Common myeloid progenitor, CD34-positive (primary cell): ENCODE measurements around the gene GAA.
A peak's percentile ranks its signal among the peaks of the same experiment; 100 is the strongest.

Experiments used
- CTCF ChIA-PET: fragments of 350-600 bp; sonication (Branson Sonifier 250); formaldehyde crosslinking; loops from one replicate; lab custom pipeline; 2021; ENCODE audit warnings: antibody characterized with exemption; lab: Charles Lee
- POLR2A ChIA-PET: fragments of 350-600 bp; sonication (Branson Sonifier 250); formaldehyde crosslinking; loops from one replicate; lab custom pipeline; 2021; ENCODE audit warnings: antibody characterized with exemption; lab: Charles Lee
- DNase-seq, 3 donors: peaks; one replicate each; pipeline versions ENCODE4 v3.0.0 to v3.0.0-alpha.2; 2013
- H3K27ac ChIP-seq, 2 experiments: 1 replicate in 1 of 2; 2 replicates in 1 of 2; pipeline ENCODE4 v1.7.0; 2013; ENCODE audit warnings: inconsistent platforms in 2 of 2, low read length in 2 of 2, mild to moderate bottlenecking in 2 of 2, low read depth in 1 of 2, moderate library complexity in 1 of 2; ENCODE audit not compliant: severe bottlenecking in 2 of 2, insufficient read depth in 1 of 2, poor library complexity in 1 of 2
- H3K27me3 ChIP-seq, 5 experiments: replicated peaks in 2 of 5; 1 replicate in 3 of 5; 2 replicates in 2 of 5; pipeline versions ENCODE4 v1.6.1 to v1.7.0; 2013; ENCODE audit warnings: low read length in 4 of 5, mild to moderate bottlenecking in 2 of 5, moderate library complexity in 2 of 5, inconsistent platforms in 1 of 5; ENCODE audit not compliant: insufficient read depth in 5 of 5, control insufficient read depth in 4 of 5
- H3K36me3 ChIP-seq, 4 experiments: 1 replicate in 2 of 4; 2 replicates in 2 of 4; pipeline versions ENCODE4 v1.6.1 to v1.7.0; 2013; ENCODE audit warnings: low read length in 3 of 4, control low read depth in 1 of 4, mild to moderate bottlenecking in 1 of 4; ENCODE audit not compliant: control insufficient read depth in 4 of 4, insufficient read depth in 4 of 4
- H3K4me1 ChIP-seq, 4 experiments: 1 replicate in 3 of 4; 2 replicates in 1 of 4; pipeline versions ENCODE4 v1.6.1 to v1.7.1; 2013; ENCODE audit warnings: low read length in 3 of 4, mild to moderate bottlenecking in 3 of 4, control low read depth in 1 of 4, inconsistent platforms in 1 of 4, moderate library complexity in 1 of 4; ENCODE audit not compliant: control insufficient read depth in 4 of 4, insufficient read depth in 4 of 4; ENCODE audit errors: control extremely low read depth in 1 of 4
- H3K4me3 ChIP-seq, 7 experiments: 1 replicate in 4 of 7; 2 replicates in 3 of 7; pipeline versions ENCODE4 v1.5.1 to v1.7.0; 2013; ENCODE audit warnings: mild to moderate bottlenecking in 7 of 7, low read length in 6 of 7, moderate library complexity in 6 of 7, inconsistent platforms in 2 of 7, low read depth in 2 of 7, control low read depth in 1 of 7; ENCODE audit not compliant: insufficient read depth in 4 of 7, control insufficient read depth in 1 of 7; ENCODE audit errors: extremely low read depth in 1 of 7
- H3K9me3 ChIP-seq, 5 experiments: 1 replicate in 4 of 5; 2 replicates in 1 of 5; pipeline versions ENCODE4 v1.6.1 to v1.7.1; 2013; ENCODE audit warnings: low read length in 4 of 5, mild to moderate bottlenecking in 2 of 5, inconsistent platforms in 1 of 5, low read depth in 1 of 5, moderate library complexity in 1 of 5; ENCODE audit not compliant: control insufficient read depth in 4 of 5, insufficient read depth in 2 of 5; ENCODE audit errors: control extremely low read depth in 1 of 5
- WGBS: methylation state at CpG from one replicate; pipeline ENCODE4 v1.1.5; 2013; ENCODE audit not compliant: insufficient coverage; 5-methylcytosine and 5-hydroxymethylcytosine counted together

GAA gene

DNA sequence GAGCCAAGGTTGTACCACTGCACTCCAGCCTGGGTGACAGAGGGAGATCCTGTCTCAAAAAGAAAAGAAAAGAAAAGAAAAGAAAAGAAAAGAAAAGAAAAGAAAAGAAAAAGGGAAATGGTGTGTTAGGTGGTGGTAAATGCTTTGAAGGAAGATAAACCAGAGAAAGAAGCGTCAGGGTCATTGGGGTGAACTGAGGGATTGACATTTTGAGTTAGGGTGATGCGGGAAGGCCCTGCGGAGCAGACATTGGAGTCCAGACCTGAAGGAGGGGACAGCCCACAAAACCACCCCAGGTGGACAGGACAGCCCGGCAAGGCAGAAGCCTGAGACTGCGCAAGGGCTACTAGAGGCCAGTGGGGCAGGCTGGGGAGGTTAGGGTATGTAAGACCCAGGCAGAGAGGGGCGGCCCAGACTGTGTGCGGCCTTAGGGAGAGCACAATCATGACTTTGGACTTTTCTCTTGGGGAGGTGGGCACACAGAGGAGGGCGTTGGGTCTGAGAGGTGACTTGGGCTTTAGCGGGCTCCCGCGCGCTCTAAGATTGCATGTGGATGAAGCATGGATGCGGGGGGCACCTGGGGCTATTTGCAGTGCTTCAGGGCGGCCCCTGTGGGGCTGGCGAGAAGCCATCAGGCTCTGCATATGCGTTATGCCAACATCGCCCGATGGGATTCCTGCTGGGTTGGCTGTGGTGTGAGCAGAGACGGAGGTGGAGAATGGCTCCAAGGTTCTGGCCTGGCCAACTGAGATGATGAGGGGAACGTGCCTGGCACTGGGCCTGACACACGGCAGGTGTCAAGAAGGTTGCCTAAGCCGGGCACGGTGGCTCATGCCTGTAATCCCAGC, 3.3 kb upstream of the GAA start:
- peaks cover 2 to 23% (median 14%) of the 10 kb centered on the region in 4 experiments for H3K4me1 ChIP-seq
- no peaks in the 10 kb centered on the region for H3K36me3 ChIP-seq
- ChIA-PET CTCF (interaction anchor here (2.0 kb wide), 1 partner anchor 12 kb away, joined by 6 read pairs; no protein-coding TSS in a partner anchor), POLR2A (no interaction called here)
- H3K9me3 ChIP-seq: no peaks in the 10 kb centered on the region
- H3K27me3 ChIP-seq: no peaks in the 10 kb centered on the region
- no peak overlapping the region for H3K4me3 ChIP-seq
- no peak for DNase-seq
- H3K27ac ChIP-seq: no peak overlapping the region
- WGBS: 97% methylated on average over 20 of the region's 23 CpGs

DNA sequence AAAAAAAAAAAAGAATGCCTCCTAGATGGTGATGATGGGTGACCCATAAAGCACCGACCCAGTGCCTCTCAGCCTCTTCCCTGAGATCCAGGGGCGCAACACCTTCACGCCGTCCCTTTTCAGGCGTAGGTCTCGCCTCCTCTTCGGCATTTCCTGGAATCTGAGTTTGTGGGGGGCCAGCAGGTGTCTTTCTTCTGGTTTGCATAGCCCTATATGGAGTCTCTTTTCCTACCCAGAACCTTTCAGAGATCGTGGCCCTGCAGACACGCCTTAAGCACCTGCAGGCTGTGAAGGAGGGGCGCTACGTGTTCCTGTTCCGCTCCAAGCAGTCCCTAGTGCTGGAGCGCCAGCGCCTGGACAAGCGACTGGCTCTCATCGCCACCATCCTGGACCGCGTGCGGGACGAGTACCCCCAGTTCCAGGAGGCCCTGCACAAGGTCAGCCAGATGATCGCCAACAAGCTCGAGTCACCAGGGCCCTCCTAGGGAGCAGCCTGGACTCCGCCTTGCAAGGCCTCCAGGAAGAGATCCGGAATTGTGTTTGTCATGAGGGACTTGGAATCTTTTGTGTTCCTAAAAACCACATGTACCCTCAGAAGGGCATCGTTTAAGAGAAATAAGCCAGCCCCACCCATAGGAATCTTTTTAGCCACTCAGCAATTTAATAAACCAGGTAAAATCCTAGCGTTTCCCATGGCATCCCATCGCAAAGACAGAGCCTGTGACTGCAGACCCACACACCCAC, 1.9 kb upstream of the GAA start:
- Histone ChIP-seq H3K4me3 (no peak overlapping the region), H3K36me3 (no peaks in the 10 kb centered on the region), H3K4me1 (peaks cover 2 to 23% (median 14%) of the 10 kb centered on the region in 4 experiments), H3K9me3 (no peaks in the 10 kb centered on the region), H3K27ac (no peak overlapping the region), H3K27me3 (no peaks in the 10 kb centered on the region)
- POLR2A ChIA-PET: no interaction called here
- WGBS: 92% methylated on average over 22 of the region's 27 CpGs
- CTCF ChIA-PET: interaction anchor here (2.0 kb wide), 1 partner anchor 13 kb away, joined by 6 read pairs; no protein-coding TSS in a partner anchor
- no peak for DNase-seq

DNA sequence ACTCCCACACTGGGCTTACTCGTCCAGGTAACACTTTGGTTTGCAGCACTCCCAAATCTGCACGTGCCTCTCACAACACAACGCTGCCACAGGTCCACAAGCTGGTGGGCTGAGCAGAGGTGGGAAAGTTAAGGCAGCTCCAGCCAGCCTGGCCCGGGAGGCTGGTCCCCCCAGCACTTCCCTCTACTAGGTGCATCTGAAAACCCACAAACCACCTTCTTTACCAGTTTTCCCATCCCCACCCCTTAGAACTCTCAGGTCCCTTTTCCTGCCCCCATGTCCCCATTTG, 1.4 kb upstream of the GAA start:
- 90% methylated on average over 3 of the region's 4 CpGs for WGBS

DNA sequence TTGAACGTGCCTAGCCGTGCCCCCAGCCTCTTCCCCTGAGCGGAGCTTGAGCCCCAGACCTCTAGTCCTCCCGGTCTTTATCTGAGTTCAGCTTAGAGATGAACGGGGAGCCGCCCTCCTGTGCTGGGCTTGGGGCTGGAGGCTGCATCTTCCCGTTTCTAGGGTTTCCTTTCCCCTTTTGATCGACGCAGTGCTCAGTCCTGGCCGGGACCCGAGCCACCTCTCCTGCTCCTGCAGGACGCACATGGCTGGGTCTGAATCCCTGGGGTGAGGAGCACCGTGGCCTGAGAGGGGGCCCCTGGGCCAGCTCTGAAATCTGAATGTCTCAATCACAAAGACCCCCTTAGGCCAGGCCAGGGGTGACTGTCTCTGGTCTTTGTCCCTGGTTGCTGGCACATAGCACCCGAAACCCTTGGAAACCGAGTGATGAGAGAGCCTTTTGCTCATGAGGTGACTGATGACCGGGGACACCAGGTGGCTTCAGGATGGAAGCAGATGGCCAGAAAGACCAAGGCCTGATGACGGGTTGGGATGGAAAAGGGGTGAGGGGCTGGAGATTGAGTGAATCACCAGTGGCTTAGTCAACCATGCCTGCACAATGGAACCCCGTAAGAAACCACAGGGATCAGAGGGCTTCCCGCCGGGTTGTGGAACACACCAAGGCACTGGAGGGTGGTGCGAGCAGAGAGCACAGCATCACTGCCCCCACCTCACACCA, 724 bp downstream of the GAA start:
- peaks cover 2 to 23% (median 14%) of the 10 kb centered on the region in 4 experiments for H3K4me1 ChIP-seq
- H3K4me3 ChIP-seq: peak overlapping the region; percentile 53 to 91 (median 84)
- no peaks in the 10 kb centered on the region for H3K27me3 ChIP-seq
- peak in 1 of 3 donors; percentile 29 for DNase-seq
- POLR2A ChIA-PET: interaction anchor here (0.5 to 1.0 kb wide), 4 partner anchors 10 to 78 kb away, joined by 3 to 6 read pairs (median 4); no protein-coding TSS in a partner anchor
- WGBS: 32% methylated on average over 15 of the region's 21 CpGs
- no peaks in the 10 kb centered on the region for H3K36me3 ChIP-seq
- H3K9me3 ChIP-seq: no peaks in the 10 kb centered on the region
- CTCF ChIA-PET: interaction anchor here (0.6 to 1.7 kb wide), 13 partner anchors 10 to 162 kb away, joined by 3 to 7 read pairs (median 4); no protein-coding TSS in a partner anchor
- no peak overlapping the region for H3K27ac ChIP-seq

More for the DNA sequence above, 1.4 kb upstream of the GAA start:
- no peak overlapping the region for H3K27ac ChIP-seq
- H3K4me3 ChIP-seq: no peak overlapping the region
- CTCF ChIA-PET: interaction anchor here (2.0 kb wide), 1 partner anchor 13 kb away, joined by 6 read pairs; no protein-coding TSS in a partner anchor
- POLR2A ChIA-PET: no interaction called here
- no peak for DNase-seq
- H3K36me3 ChIP-seq: no peaks in the 10 kb centered on the region
- peaks cover 2 to 23% (median 14%) of the 10 kb centered on the region in 4 experiments for H3K4me1 ChIP-seq
- H3K9me3 ChIP-seq: no peaks in the 10 kb centered on the region
- H3K27me3 ChIP-seq: no peaks in the 10 kb centered on the region

DNA sequence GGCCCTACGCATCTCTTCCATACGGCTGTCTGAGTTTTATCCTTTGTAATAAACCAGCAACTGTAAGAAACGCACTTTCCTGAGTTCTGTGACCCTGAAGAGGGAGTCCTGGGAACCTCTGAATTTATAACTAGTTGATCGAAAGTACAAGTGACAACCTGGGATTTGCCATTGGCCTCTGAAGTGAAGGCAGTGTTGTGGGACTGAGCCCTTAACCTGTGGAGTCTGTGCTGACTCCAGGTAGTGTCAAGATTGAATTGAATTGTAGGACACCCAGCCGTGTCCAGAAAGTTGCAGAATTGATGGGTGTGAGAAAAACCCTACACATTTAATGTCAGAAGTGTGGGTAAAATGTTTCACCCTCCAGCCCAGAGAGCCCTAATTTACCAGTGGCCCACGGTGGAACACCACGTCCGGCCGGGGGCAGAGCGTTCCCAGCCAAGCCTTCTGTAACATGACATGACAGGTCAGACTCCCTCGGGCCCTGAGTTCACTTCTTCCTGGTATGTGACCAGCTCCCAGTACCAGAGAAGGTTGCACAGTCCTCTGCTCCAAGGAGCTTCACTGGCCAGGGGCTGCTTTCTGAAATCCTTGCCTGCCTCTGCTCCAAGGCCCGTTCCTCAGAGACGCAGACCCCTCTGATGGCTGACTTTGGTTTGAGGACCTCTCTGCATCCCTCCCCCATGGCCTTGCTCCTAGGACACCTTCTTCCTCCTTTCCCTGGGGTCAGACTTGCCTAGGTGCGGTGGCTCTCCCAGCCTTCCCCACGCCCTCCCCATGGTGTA, 1.5 kb downstream of the GAA start:
- Histone ChIP-seq H3K4me1 (peaks cover 2 to 23% (median 14%) of the 10 kb centered on the region in 4 experiments), H3K4me3 (no peak overlapping the region), H3K9me3 (no peaks in the 10 kb centered on the region), H3K27ac (no peak overlapping the region), H3K27me3 (no peaks in the 10 kb centered on the region), H3K36me3 (no peaks in the 10 kb centered on the region)
- POLR2A ChIA-PET: no interaction called here
- CTCF ChIA-PET: interaction anchor here (1.7 kb wide), 2 partner anchors 21 to 40 kb away, joined by 5 to 7 read pairs; no protein-coding TSS in a partner anchor
- WGBS: 97% methylated on average over 13 of the region's 15 CpGs
- DNase-seq: no peak

DNA sequence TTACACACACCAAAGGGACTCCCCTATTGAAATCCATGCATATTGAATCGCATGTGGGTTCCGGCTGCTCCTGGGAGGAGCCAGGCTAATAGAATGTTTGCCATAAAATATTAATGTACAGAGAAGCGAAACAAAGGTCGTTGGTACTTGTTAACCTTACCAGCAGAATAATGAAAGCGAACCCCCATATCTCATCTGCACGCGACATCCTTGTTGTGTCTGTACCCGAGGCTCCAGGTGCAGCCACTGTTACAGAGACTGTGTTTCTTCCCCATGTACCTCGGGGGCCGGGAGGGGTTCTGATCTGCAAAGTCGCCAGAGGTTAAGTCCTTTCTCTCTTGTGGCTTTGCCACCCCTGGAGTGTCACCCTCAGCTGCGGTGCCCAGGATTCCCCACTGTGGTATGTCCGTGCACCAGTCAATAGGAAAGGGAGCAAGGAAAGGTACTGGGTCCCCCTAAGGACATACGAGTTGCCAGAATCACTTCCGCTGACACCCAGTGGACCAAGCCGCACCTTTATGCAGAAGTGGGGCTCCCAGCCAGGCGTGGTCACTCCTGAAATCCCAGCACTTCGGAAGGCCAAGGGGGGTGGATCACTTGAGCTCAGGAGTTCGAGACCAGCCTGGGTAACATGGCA, 2.2 kb downstream of the GAA start:
- H3K4me3 ChIP-seq: no peak overlapping the region
- H3K27ac ChIP-seq: no peak overlapping the region
- no peaks in the 10 kb centered on the region for H3K9me3 ChIP-seq
- H3K27me3 ChIP-seq: no peaks in the 10 kb centered on the region
- H3K4me1 ChIP-seq: peaks cover 2 to 23% (median 14%) of the 10 kb centered on the region in 4 experiments
- H3K36me3 ChIP-seq: no peaks in the 10 kb centered on the region
- no peak for DNase-seq
- CTCF ChIA-PET: no interaction called here
- 92% methylated on average over 16 of the region's 19 CpGs for WGBS
- POLR2A ChIA-PET: no interaction called here
